A673 (cell line): ENCODE data around the gene LRRC8C. TPM values are rescaled to one million over a fixed set of nuclear protein-coding genes. Genes with fewer than 3 reads are reported as not detected.

Experiments
- BruUV-seq: library from RNA; stranded (reverse); fragments of 400-500 nt; replicated peaks from 2 replicates; lab custom pipeline; 2021; lab: Mats Ljungman, UMichigan
- CTCF ChIA-PET: fragments of 300-600 bp; sonication (Branson Sonifier 250); formaldehyde crosslinking; loops from one replicate; lab custom pipeline; 2022; ENCODE audit warnings: antibody characterized with exemption; lab: Charles Lee
- POLR2A ChIA-PET: fragments of 300-600 bp; sonication (Branson Sonifier 250); formaldehyde crosslinking; loops from one replicate; lab custom pipeline; 2022; ENCODE audit warnings: antibody characterized with exemption; ENCODE audit not compliant: low non-redundant PET; lab: Charles Lee
- DNase-seq: peaks from one replicate; pipeline ENCODE4 v3.0.0-alpha.2; 2015; ENCODE audit warnings: low spot score
- H3K27ac ChIP-seq: fragments of 200-600 bp; sonication (generic); 2 replicates; pipeline ENCODE4 v1.5.1; 2016; ENCODE audit warnings: mixed run types, low read depth, mild to moderate bottlenecking, mixed read lengths, antibody characterized with exemption, low read length; ENCODE audit not compliant: poor library complexity, severe bottlenecking
- H3K27me3 ChIP-seq: fragments of 200-600 bp; sonication (generic); replicated peaks from 2 replicates; pipeline ENCODE4 v1.6.1; 2017; ENCODE audit warnings: mixed run types, low read depth, mild to moderate bottlenecking, mixed read lengths, antibody characterized with exemption, low read length; ENCODE audit not compliant: insufficient read depth, poor library complexity
- H3K36me3 ChIP-seq: fragments of 200-600 bp; sonication (generic); 2 replicates; pipeline ENCODE4 v1.6.1; 2016; ENCODE audit warnings: mixed run types, mild to moderate bottlenecking, mixed read lengths, antibody characterized with exemption, low read length; ENCODE audit not compliant: insufficient read depth, poor library complexity, severe bottlenecking
- H3K4me1 ChIP-seq: fragments of 200-600 bp; sonication (generic); 2 replicates; pipeline ENCODE4 v1.6.1; 2017; ENCODE audit warnings: mixed run types, mild to moderate bottlenecking, mixed read lengths, antibody characterized with exemption, low read length; ENCODE audit not compliant: insufficient read depth, poor library complexity, severe bottlenecking
- H3K4me3 ChIP-seq: fragments of 200-600 bp; sonication (generic); 2 replicates; pipeline ENCODE4 v1.5.1; 2016; ENCODE audit warnings: low read depth, mixed run types, mild to moderate bottlenecking, mixed read lengths, low read length; ENCODE audit not compliant: poor library complexity, severe bottlenecking
- H3K9me3 ChIP-seq: fragments of 200-600 bp; sonication (generic); 2 replicates; pipeline ENCODE4 v1.6.1; 2016; ENCODE audit warnings: mixed run types, low read depth, mild to moderate bottlenecking, mixed read lengths, antibody characterized with exemption, low read length; ENCODE audit not compliant: poor library complexity, severe bottlenecking
- EZH2 ChIP-seq: fragments of 200-600 bp; sonication (generic); IDR thresholded peaks from 2 replicates; pipeline ENCODE4 v1.6.1; 2017; ENCODE audit warnings: borderline replicate concordance, low read depth, mild to moderate bottlenecking, mixed read lengths, antibody characterized with exemption, low read length; ENCODE audit not compliant: poor library complexity, severe bottlenecking
- intact Hi-C: fragments of 100-400 bp; cut with micrococcal nuclease; formaldehyde crosslinking; loops from one replicate; pipeline ENCODE4 v1.10.0; 2022; ENCODE audit not compliant: unreplicated experiment
- total RNA-seq: library from RNA; stranded (reverse); gene quantifications from 2 replicates; pipeline ENCODE4 v1.2.3, GENCODE V29; 2021
- TF ChIP-seq, protein P1 (sequence below): fragments of 300-800, 200-600 bp; sonication (generic); conservative IDR thresholded peaks from 2 replicates; pipeline ENCODE4 v1.5.1; 2017; ENCODE audit warnings: low read depth, mild to moderate bottlenecking, antibody characterized with exemption, low read length, moderate library complexity, mixed read lengths

Gene LRRC8C
- total RNA-seq, 1 experiment from 2014 or later = 6.9 TPM

DNA sequence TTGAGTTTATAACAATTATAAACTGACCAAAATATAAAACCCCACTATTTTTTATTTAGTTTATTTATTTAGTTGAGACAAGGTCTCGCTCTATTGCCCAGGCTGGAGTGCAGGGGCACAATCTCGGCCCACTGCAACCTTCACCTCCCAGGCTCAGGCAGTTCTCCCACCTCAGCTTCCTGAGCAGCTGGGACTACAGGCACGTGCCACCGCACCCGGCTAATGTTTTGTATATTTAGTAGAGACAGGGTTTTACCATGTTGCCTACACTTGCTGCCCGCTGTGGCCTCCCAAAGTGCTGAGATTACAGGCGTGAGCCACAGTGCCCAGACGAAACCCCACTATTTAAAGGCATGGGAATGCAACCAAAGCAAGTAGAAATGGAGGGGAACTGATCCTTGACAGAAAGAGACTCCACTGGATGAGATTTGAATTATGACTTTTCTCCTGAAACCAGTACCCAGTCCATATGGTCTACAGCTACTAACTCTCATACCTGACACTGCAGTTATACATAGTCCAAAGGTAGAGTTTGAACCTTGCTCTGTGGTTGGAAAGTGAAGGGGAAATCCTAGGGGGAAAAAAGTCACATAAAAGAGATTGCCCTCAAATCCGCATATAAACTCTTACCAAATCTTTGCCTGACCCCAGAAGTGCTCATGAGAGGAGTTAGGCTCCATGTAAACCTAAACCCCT is 11.3 kb downstream of the LRRC8C start:
- BruUV-seq = no TSS peak
- Histone ChIP-seq H3K36me3 (no peaks in the 10 kb centered on the region), H3K27ac (no peak overlapping the region), H3K4me3 (no peak overlapping the region), H3K9me3 (peaks cover 8% of the 10 kb centered on the region), H3K27me3 (no peaks in the 10 kb centered on the region), H3K4me1 (peaks cover 11% of the 10 kb centered on the region)
- POLR2A ChIA-PET = no interaction called here
- CTCF ChIA-PET = no interaction called here
- no peak for DNase-seq
- intact Hi-C loops = no loop called here
- TF ChIP-seq EZH2 = no peak
- TF ChIP-seq, protein P1, sequence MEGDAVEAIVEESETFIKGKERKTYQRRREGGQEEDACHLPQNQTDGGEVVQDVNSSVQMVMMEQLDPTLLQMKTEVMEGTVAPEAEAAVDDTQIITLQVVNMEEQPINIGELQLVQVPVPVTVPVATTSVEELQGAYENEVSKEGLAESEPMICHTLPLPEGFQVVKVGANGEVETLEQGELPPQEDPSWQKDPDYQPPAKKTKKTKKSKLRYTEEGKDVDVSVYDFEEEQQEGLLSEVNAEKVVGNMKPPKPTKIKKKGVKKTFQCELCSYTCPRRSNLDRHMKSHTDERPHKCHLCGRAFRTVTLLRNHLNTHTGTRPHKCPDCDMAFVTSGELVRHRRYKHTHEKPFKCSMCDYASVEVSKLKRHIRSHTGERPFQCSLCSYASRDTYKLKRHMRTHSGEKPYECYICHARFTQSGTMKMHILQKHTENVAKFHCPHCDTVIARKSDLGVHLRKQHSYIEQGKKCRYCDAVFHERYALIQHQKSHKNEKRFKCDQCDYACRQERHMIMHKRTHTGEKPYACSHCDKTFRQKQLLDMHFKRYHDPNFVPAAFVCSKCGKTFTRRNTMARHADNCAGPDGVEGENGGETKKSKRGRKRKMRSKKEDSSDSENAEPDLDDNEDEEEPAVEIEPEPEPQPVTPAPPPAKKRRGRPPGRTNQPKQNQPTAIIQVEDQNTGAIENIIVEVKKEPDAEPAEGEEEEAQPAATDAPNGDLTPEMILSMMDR = no peak

DNA sequence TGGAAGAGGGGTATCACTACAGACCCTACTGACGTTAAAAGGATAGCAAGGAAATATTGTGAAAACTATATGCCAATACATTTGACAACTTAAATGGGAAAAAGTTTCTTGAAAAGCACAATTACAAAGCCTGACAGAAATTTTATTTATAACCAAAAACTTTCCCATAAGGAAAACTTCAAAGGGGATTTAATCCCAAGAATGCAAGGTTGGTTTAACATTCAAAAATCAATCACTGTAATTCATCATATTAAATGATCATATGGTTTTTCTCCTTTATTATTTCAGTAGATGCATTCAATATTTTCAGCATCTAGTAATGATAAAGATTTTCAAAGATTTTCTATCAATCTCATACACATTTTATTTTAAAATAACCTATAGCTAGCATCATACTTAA is 13.3 kb downstream of the LRRC8C start:
- TF ChIP-seq, protein P1 = no peak
- POLR2A ChIA-PET = no interaction called here
- intact Hi-C loops = no loop called here
- peaks cover 8% of the 10 kb centered on the region for H3K9me3 ChIP-seq
- no peaks in the 10 kb centered on the region for H3K27me3 ChIP-seq
- no peak overlapping the region for H3K4me3 ChIP-seq
- CTCF ChIA-PET = no interaction called here
- H3K4me1 ChIP-seq = peaks cover 16% of the 10 kb centered on the region
- no peak overlapping the region for H3K27ac ChIP-seq
- BruUV-seq = no TSS peak
- H3K36me3 ChIP-seq = no peaks in the 10 kb centered on the region
- DNase-seq = no peak

DNA sequence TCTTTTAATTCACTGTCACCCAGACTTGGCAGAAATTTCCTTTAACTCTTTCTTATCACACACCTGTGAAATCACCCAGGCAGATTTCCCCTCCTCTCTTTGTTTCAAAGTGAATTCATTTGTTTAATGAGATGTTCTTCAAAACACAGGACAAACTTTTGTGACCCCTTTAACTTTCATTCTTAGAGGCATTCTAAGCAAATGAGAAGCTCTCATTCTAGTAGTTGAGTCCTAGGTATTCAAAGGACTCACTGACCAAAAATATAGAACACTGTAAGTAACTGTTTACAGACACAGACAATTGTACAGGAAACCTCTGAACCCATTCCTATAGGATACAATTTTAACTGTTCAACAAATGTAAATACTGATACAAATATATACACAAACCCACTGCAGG is 16.9 kb downstream of the LRRC8C start:
- POLR2A ChIA-PET = no interaction called here
- Histone ChIP-seq H3K27me3 (no peaks in the 10 kb centered on the region), H3K36me3 (no peaks in the 10 kb centered on the region), H3K4me1 (peaks cover 6% of the 10 kb centered on the region), H3K9me3 (peaks cover 8% of the 10 kb centered on the region), H3K4me3 (no peak overlapping the region), H3K27ac (no peak overlapping the region)
- no peak for TF ChIP-seq EZH2
- TF ChIP-seq, protein P1 = no peak
- intact Hi-C loops = no loop called here
- DNase-seq = no peak
- CTCF ChIA-PET = no interaction called here
- BruUV-seq = no TSS peak
